HEK293 (cell line): ENCODE data around the gene CTBP2.

Source experiments
- CTCF ChIP-seq: fragments of 450-650 bp; formaldehyde crosslinking; IDR thresholded peaks from 2 replicates; pipeline ENCODE4 v1.5.1; 2016; ENCODE audit warnings: missing biosample characterization, missing genetic modification characterization
- GLIS2 ChIP-seq: fragments of 450-650 bp; formaldehyde crosslinking; IDR thresholded peaks from 2 replicates; pipeline ENCODE4 v1.5.1; 2016; ENCODE audit warnings: missing biosample characterization, missing genetic modification characterization
- HOXA7 ChIP-seq: sonication (generic); formaldehyde crosslinking; IDR thresholded peaks from 2 replicates; pipeline ENCODE4 v1.8.1; 2022; ENCODE audit warnings: missing genetic modification reagents, borderline replicate concordance
- KLF9 ChIP-seq: fragments of 450-650 bp; formaldehyde crosslinking; IDR thresholded peaks from 2 replicates; pipeline ENCODE4 v1.5.1; 2016; ENCODE audit warnings: missing biosample characterization, missing genetic modification characterization, low read depth
- SETDB1 ChIP-seq: IDR thresholded peaks from one replicate; pipeline ENCODE4 v1.6.1; 2017; ENCODE audit warnings: mild to moderate bottlenecking, low read length, moderate library complexity, mixed read lengths; ENCODE audit not compliant: insufficient read length
- YY1 ChIP-seq: fragments of 450-650 bp; formaldehyde crosslinking; IDR thresholded peaks from 2 replicates; pipeline ENCODE4 v1.5.1; 2018; ENCODE audit warnings: missing biosample characterization, missing genetic modification characterization
- YY2 ChIP-seq: fragments of 450-650 bp; formaldehyde crosslinking; IDR thresholded peaks from 2 replicates; pipeline ENCODE4 v1.5.1; 2016; ENCODE audit warnings: missing biosample characterization, missing genetic modification characterization

GRCh38 chr10:125204400-125204799 lies 44.0 kb upstream of the CTBP2 start:
- TF ChIP-seq CTCF (no peak), KLF9 (tag by site-specific recombination) (no peak), HOXA7 (no peak), GLIS2 (tag by site-specific recombination) (no peak), SETDB1 (no peak), YY2 (tag by site-specific recombination) (no peak), YY1 (tag by site-specific recombination) (no peak)
